ENCODE measurements around the gene RHAG. TPM values are rescaled to one million over a fixed set of nuclear protein-coding genes. Genes with fewer than 3 reads are reported as not detected.
"Not testable (repeated sequence)": the region's sequence is repeated elsewhere in the genome, so short reads cannot be mapped to it uniquely, and the experiment has no call there.

Gene RHAG
- total RNA-seq, 1 donor = not detected

DNA sequence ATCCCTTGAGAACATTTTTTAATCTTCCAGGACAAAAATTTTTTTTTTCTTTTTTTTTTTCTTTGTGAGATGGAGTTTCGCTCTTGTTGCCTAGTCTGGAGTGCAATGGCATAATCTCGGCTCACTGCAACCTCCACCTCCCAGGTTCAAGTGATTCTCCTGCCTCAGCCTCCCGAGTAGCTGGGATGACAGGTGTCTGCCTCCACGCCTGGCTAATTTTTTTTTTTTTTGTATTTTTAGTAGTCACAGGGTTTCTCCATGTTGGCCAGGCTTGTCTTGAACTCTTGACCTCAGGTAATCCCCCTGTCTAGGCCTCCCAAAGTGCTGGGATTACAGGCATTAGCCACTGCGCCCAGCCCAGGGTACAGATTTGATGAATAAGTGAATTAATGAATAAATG is 22.5 kb downstream of the RHAG start:
- H3K27me3 ChIP-seq (ENCODE audit: insufficient read depth, low read length); H3K4me3 ChIP-seq (ENCODE audit: low read length); H3K4me1 ChIP-seq (ENCODE audit: insufficient read depth, low read length); H3K9me3 ChIP-seq (ENCODE audit: low read depth, low read length): not testable (repeated sequence)

GRCh38 chr6:49609285-49609684 is 27.4 kb downstream of the RHAG start:
- no peaks in the 10 kb centered on the region for H3K9me3 ChIP-seq (ENCODE audit: low read depth, low read length)
- H3K4me1 ChIP-seq (ENCODE audit: insufficient read depth, low read length) = no peaks in the 10 kb centered on the region

DNA sequence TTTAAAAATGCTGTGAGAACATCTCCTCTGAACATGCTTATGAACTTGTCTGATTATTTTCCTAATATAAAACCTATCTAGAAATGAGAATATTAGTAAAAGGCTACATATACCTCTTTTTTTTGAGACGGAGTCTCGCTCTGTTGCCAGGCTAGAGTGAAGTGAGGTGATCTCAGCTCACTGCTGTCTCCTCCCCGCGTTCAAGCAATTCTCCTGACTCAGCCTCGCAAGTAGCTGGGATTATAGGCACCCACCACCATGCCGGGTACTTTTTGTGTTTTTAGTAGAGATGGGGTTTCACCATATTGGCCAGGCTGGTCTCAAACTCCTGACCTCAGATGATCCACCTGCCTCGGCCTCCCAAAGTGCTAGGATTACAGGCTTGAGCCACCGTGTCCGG is 28.4 kb downstream of the RHAG start:
- not testable (repeated sequence) for H3K4me1 ChIP-seq (ENCODE audit: insufficient read depth, low read length); H3K9me3 ChIP-seq (ENCODE audit: low read depth, low read length); H3K4me3 ChIP-seq (ENCODE audit: low read length); H3K27me3 ChIP-seq (ENCODE audit: insufficient read depth, low read length)

More at GRCh38 chr6:49609285-49609684, 27.4 kb downstream of the RHAG start:
- Histone ChIP-seq H3K4me3 (ENCODE audit: low read length) (no peak overlapping the region), H3K27me3 (ENCODE audit: insufficient read depth, low read length) (no peaks in the 10 kb centered on the region)

DNA sequence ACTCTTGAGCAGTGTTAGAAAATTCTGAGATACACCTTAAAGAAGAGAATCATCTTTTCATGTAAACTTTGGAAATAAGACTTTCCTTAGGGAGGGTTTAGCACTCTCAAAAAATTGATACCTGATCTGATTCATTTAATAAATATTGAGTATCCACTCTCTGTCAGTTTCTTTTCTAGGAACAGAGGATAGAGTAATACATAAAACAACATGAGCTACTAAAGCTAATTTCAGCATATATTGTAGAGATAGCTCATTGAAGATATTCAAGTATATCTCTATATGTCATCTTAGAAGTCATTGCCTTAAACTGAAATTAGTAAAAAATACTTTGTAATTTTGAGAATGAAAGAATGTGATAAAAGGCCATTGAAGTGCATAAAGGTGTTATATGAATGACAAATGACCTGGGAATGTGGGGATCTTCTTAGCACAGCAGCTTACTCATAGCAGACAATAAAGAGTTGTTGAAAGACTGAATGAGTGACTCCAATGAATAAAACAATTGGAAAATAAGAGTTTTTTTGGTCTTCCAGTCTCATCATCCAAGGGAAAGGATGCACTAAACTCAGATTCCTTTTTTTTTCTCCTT is 29.2 kb downstream of the RHAG start:
- Histone ChIP-seq H3K4me1 (ENCODE audit: insufficient read depth, low read length) (no peaks in the 10 kb centered on the region), H3K4me3 (ENCODE audit: low read length) (no peak overlapping the region), H3K9me3 (ENCODE audit: low read depth, low read length) (no peaks in the 10 kb centered on the region), H3K27me3 (ENCODE audit: insufficient read depth, low read length) (no peaks in the 10 kb centered on the region)

- H3K9me3 ChIP-seq (ENCODE audit: low read depth, low read length) = no peaks in the 10 kb centered on the region
- H3K27me3 ChIP-seq (ENCODE audit: insufficient read depth, low read length) = no peaks in the 10 kb centered on the region
- H3K4me3 ChIP-seq (ENCODE audit: low read length) = no peak overlapping the region
- H3K4me1 ChIP-seq (ENCODE audit: insufficient read depth, low read length) = no peaks in the 10 kb centered on the region
These were observed 29.8 kb downstream of the RHAG start for GRCh38 chr6:49606721-49607390.

DNA sequence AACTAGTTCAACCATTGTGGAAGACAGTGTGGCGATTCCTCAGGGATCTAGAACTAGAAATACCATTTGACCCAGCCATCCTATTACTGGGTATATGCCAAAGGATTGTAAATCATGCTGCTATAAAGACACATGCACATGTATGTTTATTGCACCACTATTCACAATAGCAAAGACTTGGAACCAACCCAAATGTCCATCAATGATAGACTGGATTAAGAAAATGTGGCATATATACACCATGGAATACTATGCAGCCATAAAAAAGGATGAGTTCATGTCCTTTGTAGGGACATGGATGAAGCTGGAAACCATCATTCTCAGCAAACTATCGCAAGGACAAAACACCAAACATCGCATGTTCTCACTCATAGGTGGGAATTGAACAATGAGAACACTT is 32.6 kb downstream of the RHAG start:
- H3K4me3 ChIP-seq (ENCODE audit: low read length); H3K27me3 ChIP-seq (ENCODE audit: insufficient read depth, low read length); H3K4me1 ChIP-seq (ENCODE audit: insufficient read depth, low read length); H3K9me3 ChIP-seq (ENCODE audit: low read depth, low read length): not testable (repeated sequence)

GRCh38 chr6:49587262-49587661 is 49.4 kb downstream of the RHAG start:
- not testable (repeated sequence) for H3K4me1 ChIP-seq (ENCODE audit: insufficient read depth, low read length); H3K4me3 ChIP-seq (ENCODE audit: low read length); H3K9me3 ChIP-seq (ENCODE audit: low read depth, low read length); H3K27me3 ChIP-seq (ENCODE audit: insufficient read depth, low read length)

DNA sequence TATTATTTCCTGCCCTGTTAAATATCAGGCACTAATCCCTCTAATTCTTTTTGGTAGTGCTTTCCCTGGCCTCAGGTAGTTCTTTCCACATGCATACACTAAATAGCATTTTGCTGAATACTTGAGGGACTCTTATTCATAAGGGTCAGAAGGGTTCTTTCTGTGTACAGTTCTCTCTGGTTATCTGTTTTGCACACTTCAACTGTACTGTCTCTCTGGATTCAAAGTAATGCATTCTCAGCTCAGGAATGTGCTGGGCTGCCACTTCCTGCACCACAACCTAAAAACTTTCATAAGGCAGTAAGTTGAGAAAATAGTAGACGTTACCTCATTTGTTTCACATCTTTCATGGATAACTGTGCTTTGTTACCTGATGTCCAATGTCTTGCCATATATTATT is 54.1 kb downstream of the RHAG start:
- H3K4me3 ChIP-seq (ENCODE audit: low read length) = no peak overlapping the region
- no peaks in the 10 kb centered on the region for H3K9me3 ChIP-seq (ENCODE audit: low read depth, low read length)
- no peaks in the 10 kb centered on the region for H3K4me1 ChIP-seq (ENCODE audit: insufficient read depth, low read length)
- no peaks in the 10 kb centered on the region for H3K27me3 ChIP-seq (ENCODE audit: insufficient read depth, low read length)

DNA sequence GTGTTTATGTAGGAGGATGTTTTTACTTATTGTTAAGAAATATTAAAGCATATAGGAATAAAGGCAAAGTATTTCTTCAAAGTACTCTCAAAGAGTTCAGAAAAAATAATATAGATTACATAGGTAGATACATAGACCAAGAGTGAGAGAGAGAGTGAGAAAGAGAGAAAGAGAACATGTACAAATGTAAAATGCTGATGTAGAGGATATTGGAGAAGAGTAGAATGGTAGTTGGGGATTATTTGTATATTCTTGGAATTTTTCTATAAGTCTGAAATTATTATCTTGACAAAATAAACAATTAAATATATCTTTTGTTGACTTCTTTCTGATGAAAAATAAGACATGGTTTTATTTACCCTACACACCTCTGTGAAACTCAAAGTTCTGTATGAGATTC is 57.0 kb downstream of the RHAG start:
- no peaks in the 10 kb centered on the region for H3K4me1 ChIP-seq (ENCODE audit: insufficient read depth, low read length)
- no peaks in the 10 kb centered on the region for H3K9me3 ChIP-seq (ENCODE audit: low read depth, low read length)
- H3K27me3 ChIP-seq (ENCODE audit: insufficient read depth, low read length) = no peaks in the 10 kb centered on the region
- H3K4me3 ChIP-seq (ENCODE audit: low read length) = no peak overlapping the region

- no peaks in the 10 kb centered on the region for H3K27me3 ChIP-seq (ENCODE audit: insufficient read depth, low read length)
These were observed 60.0 kb downstream of the RHAG start for GRCh38 chr6:49576618-49577017.

GRCh38 chr6:49570474-49571079 is 66.1 kb downstream of the RHAG start:
- Histone ChIP-seq H3K27me3 (ENCODE audit: insufficient read depth, low read length) (no peaks in the 10 kb centered on the region), H3K9me3 (ENCODE audit: low read depth, low read length) (no peaks in the 10 kb centered on the region), H3K4me1 (ENCODE audit: insufficient read depth, low read length) (no peaks in the 10 kb centered on the region), H3K4me3 (ENCODE audit: low read length) (no peak overlapping the region)

More at GRCh38 chr6:49576618-49577017, 60.0 kb downstream of the RHAG start:
- Histone ChIP-seq H3K4me1 (ENCODE audit: insufficient read depth, low read length) (no peaks in the 10 kb centered on the region), H3K4me3 (ENCODE audit: low read length) (no peak overlapping the region), H3K9me3 (ENCODE audit: low read depth, low read length) (no peaks in the 10 kb centered on the region)

GRCh38 chr6:49565855-49566254 is 70.8 kb downstream of the RHAG start:
- H3K9me3 ChIP-seq (ENCODE audit: low read depth, low read length) = no peaks in the 10 kb centered on the region
- no peaks in the 10 kb centered on the region for H3K27me3 ChIP-seq (ENCODE audit: insufficient read depth, low read length)
- no peak overlapping the region for H3K4me3 ChIP-seq (ENCODE audit: low read length)
- no peaks in the 10 kb centered on the region for H3K4me1 ChIP-seq (ENCODE audit: insufficient read depth, low read length)

DNA sequence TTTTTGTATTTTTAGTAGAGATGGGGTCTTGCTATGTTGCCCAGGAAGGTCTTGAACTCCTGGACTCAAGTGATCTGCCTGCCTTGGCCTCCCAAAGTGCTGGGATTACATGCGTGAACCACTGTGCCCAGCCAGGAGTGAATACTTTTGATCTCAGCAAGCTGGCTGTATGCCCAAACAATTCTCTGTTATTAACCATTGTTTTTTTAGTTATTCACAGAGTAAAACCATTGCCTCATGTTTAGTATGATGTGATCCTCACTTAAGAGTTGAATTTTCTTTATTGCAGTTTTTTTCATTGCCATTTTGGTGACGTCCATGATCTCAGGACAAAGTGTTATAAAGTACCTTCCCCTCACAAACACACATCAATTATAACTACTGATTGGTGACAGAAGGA is 71.4 kb downstream of the RHAG start:
- Histone ChIP-seq H3K4me1 (ENCODE audit: insufficient read depth, low read length) (no peaks in the 10 kb centered on the region), H3K27me3 (ENCODE audit: insufficient read depth, low read length) (no peaks in the 10 kb centered on the region), H3K4me3 (ENCODE audit: low read length) (no peak overlapping the region), H3K9me3 (ENCODE audit: low read depth, low read length) (no peaks in the 10 kb centered on the region)

DNA sequence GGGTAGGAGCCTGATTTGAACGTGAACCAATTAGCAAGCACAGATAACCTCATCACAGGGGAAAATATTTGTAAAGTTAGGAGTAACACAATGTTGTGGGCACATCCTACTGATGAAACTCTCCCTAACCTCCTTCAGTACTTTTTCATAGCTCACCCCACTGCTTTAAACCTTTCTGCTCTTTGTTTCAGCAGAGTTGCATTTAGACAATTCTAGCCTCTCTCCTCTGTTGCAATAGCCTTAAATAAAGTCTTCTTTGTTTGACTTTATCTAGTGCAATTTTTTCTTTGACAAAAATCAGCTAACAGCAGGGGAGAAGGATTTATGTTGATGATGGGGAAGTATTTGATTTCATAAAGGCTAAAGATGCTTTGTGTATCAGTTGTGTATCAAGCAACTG is 72.1 kb downstream of the RHAG start:
- Histone ChIP-seq H3K4me1 (ENCODE audit: insufficient read depth, low read length) (no peaks in the 10 kb centered on the region), H3K9me3 (ENCODE audit: low read depth, low read length) (no peaks in the 10 kb centered on the region), H3K4me3 (ENCODE audit: low read length) (no peak overlapping the region), H3K27me3 (ENCODE audit: insufficient read depth, low read length) (no peaks in the 10 kb centered on the region)

GRCh38 chr6:49563006-49563886 is 73.4 kb downstream of the RHAG start:
- no peaks in the 10 kb centered on the region for H3K4me1 ChIP-seq (ENCODE audit: insufficient read depth, low read length)
- H3K9me3 ChIP-seq (ENCODE audit: low read depth, low read length) = no peaks in the 10 kb centered on the region
- no peaks in the 10 kb centered on the region for H3K27me3 ChIP-seq (ENCODE audit: insufficient read depth, low read length)
- no peak overlapping the region for H3K4me3 ChIP-seq (ENCODE audit: low read length)

All from mononuclear cell (primary cell).